GM12873 (cell line): ENCODE results near the gene ABCB1.
A peak's percentile ranks its signal among the peaks of the same experiment; 100 is the strongest.

Source experiments
- CTCF ChIP-seq: IDR thresholded peaks from 2 replicates; pipeline ENCODE4 v1.5.1; 2012; ENCODE audit warnings: low read depth, mild to moderate bottlenecking, moderate library complexity, low read length, control low read depth; ENCODE audit not compliant: insufficient read depth; ENCODE audit errors: missing control alignments

ABCB1 gene

GRCh38 chr7:87564296-87564963, 36.3 kb downstream of the ABCB1 start:
- peak; percentile 73 for TF ChIP-seq CTCF

GRCh38 chr7:87561702-87562101, 39.0 kb downstream of the ABCB1 start:
- TF ChIP-seq CTCF: no peak

- no peak for TF ChIP-seq CTCF
Observed at GRCh38 chr7:87561102-87561501, 39.6 kb downstream of the ABCB1 start.

GRCh38 chr7:87552351-87552900, 48.3 kb downstream of the ABCB1 start:
- no peak for TF ChIP-seq CTCF

GRCh38 chr7:87548123-87548919, 52.4 kb downstream of the ABCB1 start:
- no peak for TF ChIP-seq CTCF

- TF ChIP-seq CTCF: no peak
Observed at GRCh38 chr7:87545760-87546159, 54.9 kb downstream of the ABCB1 start.

GRCh38 chr7:87543623-87544022, 57.1 kb downstream of the ABCB1 start:
- no peak for TF ChIP-seq CTCF
